B cell (primary cell): ENCODE data around the gene VWA3B. TPM values are rescaled to one million over a fixed set of nuclear protein-coding genes. Genes with fewer than 3 reads are reported as not detected.

Source experiments
- ATAC-seq: fragments of 200-7000 bp; cut with Tn5 transposase; one replicate; pipeline ENCODE4 v1.10.0; 2021; ENCODE audit warnings: low read depth, mild to moderate bottlenecking, moderate number of reproducible peaks, moderate library complexity
- CTCF ChIA-PET: fragments of 350-600 bp; sonication (Branson Sonifier 250); formaldehyde crosslinking; loops from one replicate; lab custom pipeline; 2021; ENCODE audit warnings: antibody characterized with exemption, inconsistent platforms; lab: Charles Lee
- POLR2A ChIA-PET: fragments of 350-600 bp; sonication (Branson Sonifier 250); formaldehyde crosslinking; loops from one replicate; lab custom pipeline; 2021; ENCODE audit warnings: antibody characterized with exemption; lab: Charles Lee
- DNase-seq: peaks from one replicate; pipeline ENCODE4 v3.0.0; 2013
- H2AFZ ChIP-seq: 2 replicates; pipeline ENCODE4 v1.6.1; 2012; ENCODE audit warnings: mild to moderate bottlenecking, low read depth, low read length; ENCODE audit not compliant: insufficient read depth, poor library complexity, severe bottlenecking
- H3K27ac ChIP-seq, 2 donors: 1 replicate in 1 of 2; 2 replicates in 1 of 2; pipeline ENCODE4 v1.5.1; 2012 to 2013; ENCODE audit warnings: low read length in 2 of 2, mild to moderate bottlenecking in 2 of 2, moderate library complexity in 1 of 2
- H3K27me3 ChIP-seq, 4 experiments: fragments of 200-600 bp in 1 of 4; sonication (generic) in 1 of 4; replicated peaks in 1 of 4; 1 replicate in 2 of 4; 2 replicates in 2 of 4; pipeline versions ENCODE4 v1.6.1 to v1.7.0; 2013 to 2016; ENCODE audit warnings: low read length in 3 of 4, mild to moderate bottlenecking in 2 of 4, mixed read lengths in 1 of 4, moderate library complexity in 1 of 4; ENCODE audit not compliant: insufficient read depth in 4 of 4, control insufficient read depth in 3 of 4; ENCODE audit errors: control extremely low read depth in 1 of 4
- H3K36me3 ChIP-seq, 2 experiments: replicated peaks in 1 of 2; 1 replicate in 1 of 2; 2 replicates in 1 of 2; pipeline versions ENCODE4 v1.6.1 to v1.7.1; 2013; ENCODE audit warnings: low read length in 1 of 2; ENCODE audit not compliant: insufficient read depth in 2 of 2, control insufficient read depth in 1 of 2; ENCODE audit errors: control extremely low read depth in 1 of 2, extremely low read depth in 1 of 2
- H3K4me1 ChIP-seq, 2 donors: fragments of 200-600 bp in 1 of 2; sonication (generic) in 1 of 2; 1 replicate in 1 of 2; 2 replicates in 1 of 2; pipeline versions ENCODE4 v1.5.1 to v1.6.1; 2013 to 2017; ENCODE audit warnings: low read length in 2 of 2; ENCODE audit not compliant: control insufficient read depth in 2 of 2, insufficient read depth in 2 of 2
- H3K4me2 ChIP-seq: replicated peaks from 2 replicates; pipeline ENCODE3; 2012; ENCODE audit warnings: mild to moderate bottlenecking, low read depth, low read length; ENCODE audit not compliant: poor library complexity, severe bottlenecking
- H3K4me3 ChIP-seq, 5 experiments: fragments of 200-600 bp in 1 of 5; sonication (generic) in 1 of 5; 1 replicate in 3 of 5; 2 replicates in 2 of 5; pipeline versions ENCODE4 v1.5.1 to v1.7.0; 2011 to 2016; ENCODE audit warnings: low read length in 4 of 5, mild to moderate bottlenecking in 4 of 5, low read depth in 2 of 5, control low read depth in 1 of 5, moderate library complexity in 1 of 5; ENCODE audit not compliant: insufficient read depth in 1 of 5; ENCODE audit errors: control extremely low read depth in 1 of 5, extremely low read depth in 1 of 5
- H3K79me2 ChIP-seq: fragments of 200-600 bp; sonication (generic); one replicate; pipeline ENCODE4 v1.6.0; 2016; ENCODE audit warnings: low read length; ENCODE audit not compliant: control insufficient read depth, insufficient read depth
- H3K9ac ChIP-seq: fragments of 200-600 bp; sonication (generic); 2 replicates; pipeline ENCODE4 v1.6.1; 2017; ENCODE audit warnings: mild to moderate bottlenecking, low read length, moderate library complexity
- H3K9me3 ChIP-seq, 3 donors: one replicate each; pipeline versions ENCODE4 v1.6.1 to v1.7.1; 2013; ENCODE audit warnings: low read length in 2 of 3; ENCODE audit not compliant: control insufficient read depth in 2 of 3, insufficient read depth in 1 of 3; ENCODE audit errors: control extremely low read depth in 1 of 3
- H4K20me1 ChIP-seq: 2 replicates; pipeline ENCODE4 v1.6.0; 2012; ENCODE audit warnings: mild to moderate bottlenecking, low read length; ENCODE audit not compliant: insufficient read depth, control insufficient read depth, poor library complexity, severe bottlenecking
- H3K27ac Mint-ChIP-seq: one replicate; pipeline ENCODE4 v1.8.0; 2021; ENCODE audit warnings: mixed read lengths
- H3K27me3 Mint-ChIP-seq: one replicate; pipeline ENCODE4 v1.8.0; 2021; ENCODE audit warnings: mixed read lengths
- H3K4me1 Mint-ChIP-seq: one replicate; pipeline ENCODE4 v1.8.0; 2021; ENCODE audit warnings: mixed read lengths
- H3K4me3 Mint-ChIP-seq: one replicate; pipeline ENCODE4 v1.8.0; 2021; ENCODE audit warnings: mixed read lengths
- H3K9me3 Mint-ChIP-seq: one replicate; pipeline ENCODE4 v1.8.0; 2022; ENCODE audit warnings: mixed read lengths; ENCODE audit not compliant: insufficient read depth
- CTCF ChIP-seq: fragments of 200-600 bp; IDR thresholded peaks from one replicate; pipeline ENCODE4 v1.8.0; 2022; ENCODE audit warnings: antibody characterized with exemption, mild to moderate bottlenecking
- EZH2 ChIP-seq: IDR thresholded peaks from 2 replicates; pipeline ENCODE4 v1.6.1; 2012; ENCODE audit warnings: borderline replicate concordance, low read depth, mild to moderate bottlenecking, moderate library complexity, low read length; ENCODE audit not compliant: insufficient read depth, poor library complexity, severe bottlenecking
- WGBS: methylation state at CpG from one replicate; pipeline ENCODE4 v1.1.5; 2013; ENCODE audit warnings: missing lambda C conversion rate; ENCODE audit not compliant: insufficient coverage; 5-methylcytosine and 5-hydroxymethylcytosine counted together
- intact Hi-C: fragments of 100-400 bp; cut with micrococcal nuclease; formaldehyde crosslinking; loops from one replicate; pipeline ENCODE4 v1.10.0; 2022
- polyA plus RNA-seq: library from polyadenylated mRNA; depleted of rRNA; stranded (reverse); fragments of >200 nt; gene quantifications from 2 replicates; pipeline ENCODE4 v1.2.3, GENCODE V29; 2012
- total RNA-seq, 2 donors: library from RNA; stranded (reverse); fragments of 120-200 nt in 1 of 2; gene quantifications; 1 replicate in 1 of 2; 2 replicates in 1 of 2; pipeline versions ENCODE4 v1.2.3 to v1.2.4, GENCODE V29; 2013 to 2022

The VWA3B gene
- total and polyA plus RNA-seq, 2 donors (not counting 1 experiment from before 2014, with no cell fraction given): not detected

- Histone ChIP-seq H3K4me1 (no peaks in the 10 kb centered on the region), H3K9ac (no peak overlapping the region), H4K20me1 (no peaks in the 10 kb centered on the region), H3K36me3 (no peaks in the 10 kb centered on the region), H3K4me2 (no peak overlapping the region), H3K27me3 (peaks cover 0 to 11% (median 5%) of the 10 kb centered on the region in 4 experiments), H3K4me3 (no peak overlapping the region), H3K79me2 (no peaks in the 10 kb centered on the region), H3K9me3 (peaks cover 0 to 7% (median 1%) of the 10 kb centered on the region in 3 donors), H2AFZ (no peak overlapping the region), H3K27ac (no peak overlapping the region)
- DNase-seq: no peak
- H3K4me3 Mint-ChIP-seq: no peak overlapping the region
- no peaks in the 10 kb centered on the region for H3K4me1 Mint-ChIP-seq
- no peak overlapping the region for H3K27ac Mint-ChIP-seq
- ChIA-PET CTCF (no interaction called here), POLR2A (no interaction called here)
- WGBS: 100% methylated on average over 1 of the region's 1 CpG
- TF ChIP-seq EZH2: no peak
- TF ChIP-seq CTCF: no peak
- H3K9me3 Mint-ChIP-seq: no peaks in the 10 kb centered on the region
- ATAC-seq: no peak
- intact Hi-C loops: no loop called here
- peaks cover 6% of the 10 kb centered on the region for H3K27me3 Mint-ChIP-seq
Observed at GRCh38 chr2:98359986-98360385, 273.0 kb downstream of the VWA3B start.

Other genes starting within 250 kb of the VWA3B start
- 101 and 102 TPM in 2 replicates for gene TMEM131, start 91.2 kb upstream of the VWA3B start, total RNA-seq
- 24.3 and 33.2 TPM in 2 replicates for gene TMEM131, start 91.2 kb upstream of the VWA3B start, polyA plus RNA-seq